Smooth muscle cell (in vitro differentiated cells): ENCODE measurements around the gene PRKAR2B. TPM values are rescaled to one million over a fixed set of nuclear protein-coding genes. Genes with fewer than 3 reads are reported as not detected.

Experiments
- DNase-seq: peaks from one replicate; lab custom pipeline; 2025; ENCODE audit not compliant: unreplicated experiment; lab: John Stamatoyannopoulos, UW
- H2AFZ ChIP-seq: fragments of 200-600 bp; sonication (generic); 2 replicates; pipeline ENCODE4 v1.6.0; 2016; ENCODE audit warnings: antibody characterized with exemption, low read depth, mild to moderate bottlenecking
- H3F3A ChIP-seq: fragments of 200-600 bp; sonication (generic); 2 replicates; pipeline ENCODE4 v1.6.0; 2017; ENCODE audit warnings: antibody characterized with exemption, low read depth
- H3K27ac ChIP-seq: fragments of 200-600 bp; sonication (generic); 2 replicates; pipeline ENCODE4 v1.5.1; 2016; ENCODE audit warnings: low read depth, mild to moderate bottlenecking
- H3K27me3 ChIP-seq: fragments of 200-600 bp; sonication (generic); 2 replicates; pipeline ENCODE4 v1.6.1; 2016; ENCODE audit warnings: low read depth, mild to moderate bottlenecking
- H3K36me3 ChIP-seq: fragments of 200-600 bp; sonication (generic); 2 replicates; pipeline ENCODE4 v1.5.1; 2016; ENCODE audit warnings: low read depth
- H3K4me1 ChIP-seq: fragments of 200-600 bp; sonication (generic); 2 replicates; pipeline ENCODE4 v1.5.1; 2016; ENCODE audit warnings: low read depth
- H3K4me2 ChIP-seq: fragments of 200-600 bp; sonication (generic); 2 replicates; pipeline ENCODE4 v1.6.0; 2016; ENCODE audit warnings: mild to moderate bottlenecking
- H3K4me3 ChIP-seq: fragments of 200-600 bp; sonication (generic); 2 replicates; pipeline ENCODE4 v1.5.1; 2016; ENCODE audit warnings: mild to moderate bottlenecking
- H3K79me2 ChIP-seq: fragments of 200-600 bp; sonication (generic); 2 replicates; pipeline ENCODE4 v1.6.0; 2016; ENCODE audit warnings: low read depth, mild to moderate bottlenecking
- H3K9ac ChIP-seq: fragments of 200-600 bp; sonication (generic); 2 replicates; pipeline ENCODE4 v1.6.0; 2016; ENCODE audit warnings: low read depth
- H3K9me3 ChIP-seq: fragments of 200-600 bp; sonication (generic); replicated peaks from 2 replicates; pipeline ENCODE4 v1.5.1; 2016; ENCODE audit warnings: low read depth
- H4K20me1 ChIP-seq: fragments of 200-600 bp; sonication (generic); 2 replicates; pipeline ENCODE4 v1.6.0; 2016; ENCODE audit warnings: low read depth
- CTCF ChIP-seq: fragments of 200-600 bp; sonication (generic); IDR thresholded peaks from 2 replicates; pipeline ENCODE4 v1.5.1; 2017; ENCODE audit warnings: borderline replicate concordance, mild to moderate bottlenecking, antibody characterized with exemption; ENCODE audit not compliant: insufficient read depth, poor library complexity, severe bottlenecking
- WGBS: methylation state at CpG from one replicate; pipeline ENCODE4 v1.1.7; 2016; ENCODE audit warnings: low lambda C conversion rate; 5-methylcytosine and 5-hydroxymethylcytosine counted together
- polyA plus RNA-seq: library from polyadenylated mRNA; unstranded; fragments of >200 nt; fragmentation: Nextera tagmentation; extraction: Ambion mirVana; gene quantifications from 2 replicates; pipeline ENCODE4 v1.2.1, GENCODE V29; 2016
- total RNA-seq: library from RNA; depleted of rRNA; stranded (reverse); fragments of >200 nt; gene quantifications from 2 replicates; pipeline ENCODE4 v1.2.3, GENCODE V29; 2014

PRKAR2B gene
- total and polyA plus RNA-seq, 2 experiments from 2014 or later: 3.4 to 3.5 TPM

- H3K4me2 ChIP-seq: no peak overlapping the region
- H2AFZ ChIP-seq: no peak overlapping the region
- H3K4me3 ChIP-seq: no peak overlapping the region
- H3K79me2 ChIP-seq: peaks cover 6% of the 10 kb centered on the region
- H3K36me3 ChIP-seq: no peaks in the 10 kb centered on the region
- WGBS: 67% methylated on average over 3 of the region's 3 CpGs
- no peaks in the 10 kb centered on the region for H3K9me3 ChIP-seq
- H3K27me3 ChIP-seq: no peaks in the 10 kb centered on the region
- peaks cover 6% of the 10 kb centered on the region for H4K20me1 ChIP-seq
- H3K27ac ChIP-seq: no peak overlapping the region
- H3K4me1 ChIP-seq: peaks cover 17% of the 10 kb centered on the region
- peaks cover 13% of the 10 kb centered on the region for H3F3A ChIP-seq
- DNase-seq: no peak
- TF ChIP-seq CTCF: no peak
- no peak overlapping the region for H3K9ac ChIP-seq
These were observed 120.8 kb downstream of the PRKAR2B start for GRCh38 chr7:107165341-107165740.

- 67% methylated on average over 5 of the region's 5 CpGs for WGBS
- Histone ChIP-seq H2AFZ (peak overlapping the region; percentile 99), H3K9me3 (no peaks in the 10 kb centered on the region), H3K4me1 (peaks cover 20% of the 10 kb centered on the region), H3K79me2 (peaks cover 20% of the 10 kb centered on the region), H3K36me3 (no peaks in the 10 kb centered on the region), H3K4me3 (peak overlapping the region; percentile 65), H3F3A (peaks cover 16% of the 10 kb centered on the region), H4K20me1 (peaks cover 20% of the 10 kb centered on the region), H3K4me2 (peak overlapping the region; percentile 95), H3K27me3 (no peaks in the 10 kb centered on the region), H3K27ac (peak overlapping the region; percentile 100), H3K9ac (peak overlapping the region; percentile 99)
- DNase-seq: no peak
- no peak for TF ChIP-seq CTCF
These were observed 122.4 kb downstream of the PRKAR2B start for GRCh38 chr7:107166736-107167426.

GRCh38 chr7:107167483-107168232 lies 123.2 kb downstream of the PRKAR2B start:
- Histone ChIP-seq H3K27me3 (no peaks in the 10 kb centered on the region), H4K20me1 (peaks cover 28% of the 10 kb centered on the region), H3K4me2 (peak overlapping the region; percentile 95), H3K4me3 (peak overlapping the region; percentile 65), H3K9me3 (no peaks in the 10 kb centered on the region), H3K9ac (peak overlapping the region; percentile 99), H3F3A (peaks cover 16% of the 10 kb centered on the region), H3K27ac (peak overlapping the region; percentile 100), H3K4me1 (peaks cover 20% of the 10 kb centered on the region), H3K36me3 (no peaks in the 10 kb centered on the region), H3K79me2 (peaks cover 28% of the 10 kb centered on the region), H2AFZ (peak overlapping the region; percentile 99)
- WGBS: 0% methylated on average over 15 of the region's 15 CpGs
- TF ChIP-seq CTCF: peak; percentile 37
- DNase-seq: peak; percentile 84
